Stimulated activated CD8-positive, alpha-beta memory T cell treated with anti-CD3 and anti-CD28 coated beads, Interleukin-4, amount 100 ng/mL, for 1 hour (primary cell): Measurements from ENCODE around the gene DVL2.
"Not testable (repeated sequence)": the region's sequence is repeated elsewhere in the genome, so short reads cannot be mapped to it uniquely, and the experiment has no call there.

ENCODE experiments used
- DNase-seq, 2 donors: peaks; one replicate each; pipeline ENCODE4 v3.0.0-alpha.2; 2020; ENCODE audit warnings: low read depth in 2 of 2, low spot score in 1 of 2

The DVL2 gene

DNA sequence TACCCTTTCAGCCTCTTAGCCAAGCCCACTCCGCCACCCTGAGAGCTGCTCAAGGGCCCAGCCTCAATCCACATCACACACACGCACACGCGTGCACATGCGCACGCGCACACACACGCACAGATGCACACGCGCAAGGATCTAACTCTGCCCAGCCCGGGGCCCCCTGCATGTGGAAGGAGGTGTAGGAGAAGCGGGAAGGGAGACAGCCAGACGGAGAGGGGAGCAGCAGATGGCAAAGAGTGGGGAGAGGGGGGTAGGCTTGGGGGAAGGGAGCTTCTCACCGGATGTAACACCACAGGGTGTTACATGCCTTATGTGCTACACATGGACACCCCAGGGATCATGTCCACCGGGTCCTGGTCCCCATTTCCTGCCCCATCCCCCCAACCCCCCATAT lies 30.0 kb downstream of the DVL2 start:
- DNase-seq = no peak

DNA sequence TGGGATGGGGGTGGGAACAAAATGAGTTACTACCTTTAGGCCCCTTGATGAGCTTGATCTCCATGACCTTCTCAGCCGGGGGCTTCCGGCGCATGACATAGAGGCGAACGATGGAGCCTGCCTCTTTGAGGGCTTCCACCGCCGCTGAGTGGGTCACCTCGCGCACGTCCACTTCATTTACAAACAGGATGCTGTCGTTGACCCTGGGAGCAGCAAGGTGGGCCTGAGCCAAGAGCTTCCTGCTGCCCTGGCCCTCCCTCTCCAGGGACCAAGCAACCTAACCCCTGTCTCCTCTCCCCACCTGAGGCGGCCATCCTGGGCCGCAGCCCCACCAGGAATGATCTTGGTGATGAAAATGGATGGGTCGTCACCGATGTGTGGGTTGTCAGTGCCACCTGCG lies 30.9 kb downstream of the DVL2 start:
- DNase-seq = no peak

DNA sequence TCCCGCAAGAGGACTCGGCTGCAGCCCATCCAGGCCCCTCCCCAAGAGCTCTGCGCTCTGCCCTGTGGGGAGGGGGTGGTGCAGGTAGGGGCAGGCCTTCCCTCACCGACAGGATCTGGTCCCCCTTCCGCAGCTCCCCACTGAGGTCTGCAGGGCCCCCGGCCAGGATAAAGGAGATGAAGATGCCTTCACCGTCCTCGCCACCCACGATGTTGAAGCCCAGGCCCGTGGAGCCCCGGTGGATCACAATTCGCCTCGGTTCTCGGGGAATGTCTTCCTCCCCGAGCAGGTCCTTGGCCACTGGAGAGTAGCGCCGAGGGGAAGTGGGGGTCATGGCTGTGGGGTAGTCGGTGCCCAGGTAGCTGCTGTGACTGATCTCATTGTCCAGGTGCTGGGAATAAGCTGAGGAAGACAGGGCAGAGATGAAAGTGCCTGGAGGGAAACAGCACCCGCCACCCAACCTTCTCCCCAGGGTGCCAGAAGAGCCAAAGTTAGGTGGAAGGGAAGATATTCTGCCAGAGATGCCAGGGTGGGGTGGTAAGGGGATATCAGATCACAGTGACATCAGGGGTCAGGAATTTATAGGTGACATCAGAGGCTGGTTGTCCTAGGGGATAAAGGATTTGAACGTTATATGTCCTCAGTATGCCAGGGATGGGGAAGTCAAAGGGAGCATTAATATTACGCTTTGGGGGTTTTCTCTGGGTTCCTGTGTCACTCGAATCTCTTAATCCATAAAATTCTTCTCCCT lies 37.5 kb downstream of the DVL2 start:
- no peak for DNase-seq

DNA sequence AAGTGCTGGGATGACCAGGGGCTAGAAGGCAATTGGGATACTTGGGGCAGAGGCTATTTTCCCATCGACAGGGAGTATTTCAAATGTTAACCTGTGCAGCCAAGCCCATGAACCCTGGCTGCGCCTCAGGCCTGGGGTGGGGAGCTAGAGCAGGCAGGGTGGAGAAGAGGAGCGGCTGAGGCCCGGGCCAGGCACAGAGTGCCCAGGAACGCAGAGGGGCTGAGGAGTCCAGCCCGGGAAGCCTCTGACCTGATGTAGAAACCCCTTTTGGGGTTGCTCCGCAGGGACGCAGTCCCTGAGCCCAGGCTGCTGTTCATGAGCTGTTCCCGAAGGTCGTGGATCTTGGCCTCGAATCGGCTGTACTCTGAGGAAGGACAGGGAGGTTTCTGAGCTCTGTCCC lies 38.3 kb downstream of the DVL2 start:
- DNase-seq = no peak

DNA sequence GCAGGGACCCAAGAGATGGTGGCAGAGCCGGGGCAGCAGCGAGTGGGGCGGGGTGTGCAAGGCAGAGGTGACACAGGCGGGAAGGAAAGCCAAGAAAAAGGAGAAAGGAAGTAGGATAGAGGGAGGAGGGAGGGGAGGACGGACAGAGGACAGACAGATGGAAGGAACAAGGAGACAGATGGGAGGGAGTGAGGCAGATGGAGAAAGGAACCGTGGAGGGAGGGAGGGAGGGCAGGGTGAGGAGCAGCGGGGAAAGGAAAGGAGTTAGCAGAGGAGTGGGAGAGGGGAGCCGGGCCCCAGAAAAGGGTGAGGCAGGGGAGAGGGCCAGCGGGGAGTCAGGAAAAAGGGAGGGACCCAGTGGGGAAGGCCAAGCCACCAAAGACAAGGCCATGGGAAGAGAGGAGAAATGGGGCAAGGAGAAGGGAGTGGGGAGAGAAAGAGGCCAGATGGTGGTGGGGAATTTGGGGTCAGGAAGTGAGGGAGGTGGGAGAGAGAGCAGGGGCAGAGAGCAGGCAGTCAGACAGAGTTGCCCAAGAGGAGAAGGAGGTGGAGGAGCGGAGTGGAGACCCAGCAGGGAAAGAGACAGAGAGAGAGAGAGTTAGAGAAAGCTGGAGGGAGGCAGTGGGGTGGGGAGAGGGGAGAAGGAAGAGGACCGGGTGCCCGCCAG lies 41.9 kb downstream of the DVL2 start:
- no peak for DNase-seq

DNA sequence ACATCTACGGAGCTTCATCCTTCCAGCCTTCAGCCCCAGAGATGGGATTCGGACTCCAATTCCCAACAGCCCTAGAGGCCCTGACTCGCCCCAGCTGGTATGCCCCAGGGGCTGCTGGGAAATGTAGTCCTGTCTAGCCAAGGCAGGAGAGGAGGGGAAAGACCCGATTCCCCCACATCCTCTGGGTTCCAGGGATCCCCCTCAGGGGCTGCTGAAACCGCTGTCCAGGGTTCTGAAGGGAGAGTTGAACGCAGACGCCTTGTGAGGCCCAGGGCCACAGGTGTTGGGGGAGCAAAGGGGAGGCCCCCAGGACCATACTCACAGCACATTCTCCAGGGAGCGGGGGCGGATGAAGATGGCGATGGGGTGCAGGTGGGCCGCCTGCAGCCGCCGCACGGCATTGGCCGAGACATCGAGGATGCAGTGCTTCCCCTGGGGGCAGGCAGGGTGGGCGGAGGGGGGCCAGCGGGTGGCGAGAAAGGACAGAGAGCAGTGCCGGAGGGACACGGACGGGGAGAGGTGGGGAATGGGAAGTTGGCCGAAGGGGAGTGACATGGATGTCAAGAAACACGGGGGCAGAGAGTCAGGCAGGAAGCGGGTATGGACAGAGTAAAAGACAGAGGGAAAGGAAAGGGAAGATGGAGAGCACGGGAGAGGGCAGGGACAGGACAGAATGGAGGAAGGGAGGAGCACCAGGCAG lies 42.6 kb downstream of the DVL2 start:
- no peak for DNase-seq

DNA sequence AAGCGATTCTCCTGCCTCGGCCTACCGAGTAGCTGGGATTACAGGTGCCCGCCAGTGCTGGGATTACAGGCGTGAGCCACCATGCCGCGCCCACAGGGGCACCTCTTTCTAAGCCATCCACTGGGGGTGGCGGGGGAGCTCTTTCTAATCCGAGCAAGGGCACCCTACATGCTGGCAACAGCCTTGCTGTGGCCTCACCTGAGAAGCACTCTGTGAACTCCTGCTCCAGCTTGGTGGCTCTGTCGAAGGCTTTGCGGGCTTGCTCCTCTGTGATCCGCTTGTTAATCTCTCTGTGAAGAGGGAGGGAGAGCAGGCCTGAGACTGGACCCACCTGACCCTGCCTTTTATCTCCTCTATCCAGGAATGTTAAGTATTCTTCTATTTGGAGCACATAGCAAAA lies 43.2 kb downstream of the DVL2 start:
- no peak for DNase-seq

DNA sequence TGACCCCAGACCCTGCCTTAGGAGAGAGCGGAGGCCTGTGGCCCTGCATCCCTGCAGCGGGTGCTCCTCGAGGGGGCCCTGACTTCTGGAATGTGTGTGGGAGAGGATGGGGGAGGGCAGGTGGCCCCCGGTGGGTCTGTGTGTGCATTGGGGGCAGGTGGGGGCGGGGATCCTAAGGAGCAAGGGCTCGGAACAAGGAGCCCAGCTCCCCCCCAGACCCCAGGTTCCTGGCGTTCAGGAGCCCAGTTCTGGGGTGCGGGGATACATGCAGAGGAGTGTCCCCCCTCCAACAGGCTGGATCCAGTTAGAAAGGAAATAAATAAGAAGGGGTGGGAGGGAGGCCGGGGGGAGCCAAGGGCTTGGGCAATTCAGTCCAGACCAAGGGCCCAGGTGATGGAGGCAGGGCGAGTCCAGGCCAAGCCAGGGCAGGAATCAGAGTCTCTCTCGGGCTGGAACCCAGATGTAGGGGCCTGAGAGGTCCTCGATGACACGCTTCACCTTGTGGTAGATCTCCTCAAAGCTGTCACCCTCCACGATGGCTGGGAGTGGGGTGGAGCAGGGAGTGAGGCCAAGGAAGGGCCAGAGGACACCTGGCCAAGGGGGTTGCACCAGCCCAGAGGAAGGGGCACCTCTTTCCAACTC lies 43.9 kb downstream of the DVL2 start:
- DNase-seq = no peak

DNA sequence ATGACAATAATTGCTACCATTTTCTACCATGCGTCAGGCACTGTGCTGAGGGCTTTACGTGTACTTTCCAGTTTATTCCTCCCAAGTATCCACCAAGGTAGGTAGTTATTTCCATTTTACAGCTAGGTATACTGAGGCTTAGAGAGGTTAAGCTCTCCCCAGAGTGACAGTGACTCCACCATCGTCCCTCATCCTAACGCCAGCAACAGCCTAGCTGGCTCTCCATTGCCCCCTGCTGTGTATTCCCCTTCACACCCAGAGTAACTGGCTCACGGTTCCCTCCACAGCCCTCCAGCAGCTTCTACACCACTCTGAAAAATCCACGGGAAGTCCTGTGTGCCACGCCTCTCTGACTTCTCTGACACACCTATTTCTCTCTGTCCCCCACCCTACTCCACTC lies 48.1 kb downstream of the DVL2 start:
- DNase-seq = no peak

DNA sequence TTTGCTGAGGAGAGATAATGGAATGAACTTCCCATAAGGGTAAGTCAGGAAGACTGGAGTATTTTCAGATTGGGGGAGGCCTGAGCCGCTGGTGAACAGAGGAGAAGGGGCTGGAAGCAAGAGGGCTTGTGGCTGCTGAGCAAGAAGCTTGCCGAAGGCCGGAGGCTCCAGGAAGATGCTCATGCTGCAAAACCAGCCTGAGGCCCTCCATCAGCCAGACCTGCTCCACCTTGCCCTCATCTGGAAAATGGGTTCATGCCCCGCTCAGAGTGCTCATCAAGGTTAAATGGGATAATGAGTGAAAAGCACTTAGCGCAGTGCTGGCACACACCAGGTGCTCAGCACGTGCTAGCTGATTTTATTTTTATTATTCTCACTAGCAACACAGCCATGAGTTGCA lies 49.7 kb downstream of the DVL2 start:
- DNase-seq = no peak

DNA sequence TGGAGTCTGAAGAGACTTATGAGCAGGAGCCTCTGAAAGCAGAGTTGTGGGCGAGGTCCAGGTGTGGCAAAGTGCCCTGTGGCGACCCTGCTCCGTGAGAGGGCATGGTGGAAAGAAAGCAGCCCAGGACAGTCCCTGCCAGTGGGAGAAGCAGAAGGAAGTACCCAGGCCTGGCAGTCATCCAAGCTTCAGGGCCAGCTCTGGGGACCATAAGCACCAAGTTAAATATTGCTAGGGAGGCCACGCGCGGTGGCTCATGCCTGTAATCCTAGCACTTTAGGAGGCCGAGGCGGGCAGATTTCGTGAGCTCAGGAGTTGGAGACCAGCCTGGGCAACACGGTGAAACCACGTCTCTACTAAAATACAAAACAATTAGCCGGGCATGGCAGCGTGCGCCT lies 50.2 kb downstream of the DVL2 start:
- DNase-seq = no peak

DNA sequence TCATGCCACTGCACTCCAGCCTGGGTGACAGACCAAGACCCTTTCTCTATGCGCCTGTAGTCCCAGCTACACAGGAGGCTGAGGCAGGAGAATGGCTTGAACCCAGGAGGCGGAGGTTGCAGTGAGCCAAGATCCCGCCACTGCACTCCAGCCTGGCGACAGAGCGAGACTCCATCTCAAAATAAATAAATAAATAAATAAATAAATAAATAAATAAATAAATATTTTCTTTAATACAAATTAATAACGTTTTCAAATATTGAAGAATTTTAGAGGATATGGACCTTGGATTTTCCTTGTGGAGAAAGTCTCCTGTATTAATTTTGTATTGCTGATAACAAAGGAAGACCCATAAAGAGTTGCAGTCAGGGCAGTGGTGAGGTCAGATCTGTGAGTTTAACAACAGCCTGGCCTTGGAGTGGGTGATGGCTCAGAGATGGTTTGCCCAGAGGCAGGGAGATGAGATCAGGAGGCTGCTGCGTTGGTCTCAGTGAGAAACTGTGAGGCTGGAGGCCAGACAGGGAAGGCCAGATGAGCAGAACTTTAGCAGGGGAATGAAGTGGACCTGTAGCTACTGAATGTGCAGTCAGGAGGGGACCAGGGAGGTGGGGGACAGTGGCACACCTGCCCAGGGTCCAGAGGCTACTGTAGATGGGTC lies 50.8 kb downstream of the DVL2 start:
- DNase-seq = no peak

DNA sequence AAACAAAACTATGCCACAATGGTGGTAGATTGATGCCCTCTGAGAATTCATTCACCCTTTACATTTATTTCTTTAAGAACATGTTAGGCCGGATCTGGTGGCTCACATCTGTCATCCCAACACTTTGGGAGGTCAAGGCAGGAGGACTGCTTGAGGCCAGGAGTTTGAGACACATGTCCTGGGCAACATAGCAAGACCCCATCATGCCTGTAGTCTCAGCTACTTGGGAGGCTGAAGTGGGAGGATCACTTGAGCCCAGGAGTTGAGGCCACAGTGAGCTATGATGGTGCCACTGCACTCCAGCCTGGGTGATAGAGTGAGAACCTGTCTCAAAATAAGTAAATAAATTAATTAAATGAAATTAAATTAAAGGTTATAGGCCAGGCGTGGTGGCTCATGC lies 52.2 kb downstream of the DVL2 start:
- DNase-seq = not testable (repeated sequence)

DNA sequence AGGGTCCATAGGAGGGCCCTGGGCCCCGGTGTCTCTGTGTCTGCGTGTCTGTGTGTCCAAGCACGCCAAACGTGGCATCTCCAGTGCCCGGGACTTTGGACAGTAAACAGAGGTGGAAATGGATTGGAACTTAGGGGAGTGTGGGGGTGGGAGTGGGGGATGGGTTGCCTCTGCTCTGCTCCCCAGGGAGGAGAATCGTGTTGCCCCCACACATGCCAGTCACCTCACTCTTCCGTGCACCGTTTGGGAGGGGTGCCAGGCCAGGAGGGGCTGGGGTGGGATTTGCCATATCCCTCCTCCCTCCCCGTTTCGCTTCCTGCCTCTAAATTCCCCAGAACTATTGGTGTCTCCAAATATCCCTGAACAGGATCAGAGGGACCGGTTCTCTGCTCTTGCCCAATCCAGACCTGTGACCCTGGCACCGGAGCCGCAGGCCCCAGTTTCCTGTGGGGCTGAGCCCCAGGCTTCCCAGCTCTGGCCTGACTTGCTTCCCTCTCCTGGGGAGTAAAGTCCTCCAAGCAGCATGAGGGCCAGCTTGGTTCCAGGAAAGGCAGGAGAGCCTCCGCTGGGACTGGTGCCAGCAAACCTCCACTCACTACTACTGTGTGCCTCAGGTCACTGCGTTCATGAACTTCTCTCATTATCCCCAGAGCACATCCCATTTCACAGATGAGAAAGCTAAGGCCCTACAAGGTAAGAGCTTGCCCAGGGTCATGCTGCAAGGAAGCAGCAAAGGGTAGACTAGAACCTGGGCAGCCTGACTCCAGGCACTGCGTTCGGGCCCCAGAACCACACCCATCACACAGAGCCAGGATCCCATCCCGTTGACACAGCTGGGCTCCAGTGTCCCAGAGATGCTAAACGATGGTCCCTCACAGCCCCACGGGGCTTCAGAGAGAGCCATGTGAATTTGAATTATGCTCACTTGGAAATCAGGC lies 54.7 kb downstream of the DVL2 start, which contains the start of gene ASGR1:
Gene ASGR1, minus strand, starts transcription at position 54 of the 938 bp plus-strand sequence. CDS start 807 bp downstream, outside the sequence.
- DNase-seq = no peak

DNA sequence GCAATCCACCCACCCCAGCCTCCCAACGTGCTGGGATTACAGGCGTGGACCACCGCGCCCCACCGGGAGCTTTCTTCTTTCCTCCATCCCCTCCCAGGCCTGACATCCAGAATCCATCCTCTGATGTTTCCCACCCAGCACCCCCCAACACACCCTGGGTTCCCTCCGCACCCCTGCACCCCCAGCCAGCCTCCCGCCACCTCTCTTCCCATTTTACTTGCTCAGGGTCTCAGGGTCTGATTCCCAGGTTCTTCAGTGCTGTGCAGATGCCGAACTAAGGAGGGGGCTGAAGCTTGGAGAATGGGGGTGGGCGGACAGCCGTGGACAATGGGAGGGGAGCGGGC lies 55.4 kb downstream of the DVL2 start:
- DNase-seq = no peak

DNA sequence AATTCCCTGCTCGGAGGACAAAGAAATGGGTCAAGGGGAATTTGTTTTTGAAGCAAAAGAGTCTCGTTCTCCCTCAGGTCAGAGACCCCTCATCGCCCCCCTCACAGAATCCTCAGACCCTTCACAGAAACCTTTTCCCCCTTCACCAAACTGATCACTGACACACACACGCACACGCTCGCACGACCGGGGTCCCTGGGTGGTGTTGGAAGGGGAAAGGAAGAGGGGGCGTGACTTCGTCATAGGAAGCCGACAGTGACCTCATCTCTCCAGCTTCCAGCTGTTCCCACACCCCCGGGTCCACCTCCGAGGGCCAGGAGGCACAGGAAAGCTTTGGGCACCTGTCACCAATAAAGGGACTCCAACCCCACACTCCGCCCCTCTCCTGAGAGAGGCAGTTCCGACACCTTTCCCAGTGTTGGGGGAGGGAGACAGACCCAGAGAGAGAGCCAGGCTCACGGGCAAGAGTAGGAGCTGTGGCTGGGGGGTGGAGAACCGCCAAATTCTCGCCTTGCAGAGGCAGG lies 56.3 kb downstream of the DVL2 start:
- no peak for DNase-seq

DNA sequence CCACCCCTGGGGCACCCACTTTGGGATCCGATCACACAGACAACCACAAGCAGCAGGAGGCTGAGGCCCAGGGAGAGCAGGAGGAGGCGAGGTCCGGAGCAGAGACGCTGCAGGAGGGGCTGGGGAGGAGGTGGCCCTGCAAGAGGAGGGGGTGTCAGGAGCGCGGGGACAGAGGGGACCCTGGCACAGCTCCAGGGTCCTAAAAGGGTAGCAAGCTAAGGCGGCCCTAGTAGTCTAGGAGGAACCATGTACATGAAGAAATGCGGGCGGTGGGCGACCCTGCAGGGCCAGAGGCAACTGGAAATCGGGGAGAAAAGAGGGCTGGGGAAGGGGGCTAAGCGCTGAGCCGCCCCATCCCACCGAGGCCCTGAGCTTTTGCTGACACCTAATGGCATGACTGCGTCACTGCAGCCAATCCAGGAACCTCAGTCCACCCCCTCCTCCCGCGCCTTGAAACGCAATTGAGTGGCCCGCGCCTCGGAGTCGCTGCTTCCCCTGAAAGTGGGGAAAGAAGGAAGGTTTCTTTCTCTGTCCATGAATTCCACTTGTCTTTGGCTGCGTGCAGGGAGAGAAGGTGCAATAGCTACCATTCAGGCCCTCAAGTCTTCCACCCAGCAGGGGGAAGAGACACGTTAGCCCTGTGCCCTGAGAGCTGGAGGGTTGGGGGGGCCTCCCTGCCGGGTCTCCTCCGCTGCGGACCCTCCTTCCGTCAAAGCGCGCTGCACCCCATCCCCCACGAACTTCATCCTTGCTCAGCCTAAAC lies 56.9 kb downstream of the DVL2 start:
- peak; percentile 23 to 42 for DNase-seq

DNA sequence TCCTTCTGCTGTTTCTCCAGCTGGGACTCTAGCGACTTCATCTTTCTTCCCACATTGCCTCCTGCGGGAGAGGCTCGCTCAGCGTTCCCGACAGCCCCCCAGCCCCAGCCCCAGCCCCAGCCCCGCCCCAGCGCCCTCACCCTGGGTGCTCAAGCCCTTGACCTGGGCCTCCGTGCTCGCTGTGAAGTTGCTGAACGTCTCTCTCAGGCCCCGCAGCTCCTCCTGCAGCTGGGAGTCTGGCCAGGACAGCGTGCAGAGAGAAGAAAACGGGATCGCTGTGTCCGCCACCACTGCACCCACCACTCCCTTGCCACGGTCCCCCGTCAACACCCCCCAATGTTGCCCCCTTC lies 57.5 kb downstream of the DVL2 start:
- DNase-seq = no peak

DNA sequence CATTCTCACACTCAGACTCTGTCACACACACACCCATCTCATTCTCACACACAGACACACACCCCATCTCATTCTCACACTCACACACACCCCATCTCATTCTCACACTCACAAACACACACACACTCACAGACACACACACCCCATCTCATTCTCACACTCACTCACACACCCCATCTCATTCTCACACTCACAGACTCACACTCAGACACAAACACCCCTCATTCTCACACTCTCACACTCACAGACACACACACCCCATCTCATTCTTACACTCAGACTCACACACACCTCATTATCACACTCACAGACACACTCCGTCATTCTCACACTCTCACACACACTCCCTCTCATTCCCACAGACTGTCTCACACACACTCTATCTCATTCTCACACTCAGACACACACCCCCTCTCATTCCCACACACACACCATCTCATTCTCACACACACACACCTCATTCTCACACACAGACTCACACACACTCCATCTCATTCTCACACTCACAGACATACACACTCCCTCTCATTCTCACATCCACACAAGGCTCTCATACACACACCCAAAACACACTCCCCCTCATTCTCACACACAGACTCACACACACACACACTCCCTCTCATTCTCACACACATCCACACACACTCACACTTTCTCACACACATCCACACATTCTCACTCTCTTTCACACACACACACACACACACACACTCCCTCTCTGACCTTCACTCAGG lies 58.0 kb downstream of the DVL2 start:
- no peak for DNase-seq
